GM19035 (cell line): ENCODE results near the gene TXNRD2.

Experiments used
- ATAC-seq: cut with Tn5 transposase; IDR thresholded peaks from one replicate; pipeline ENCODE4 v1.9.1; 2021; ENCODE audit not compliant: unreplicated experiment

The TXNRD2 gene

GRCh38 chr22:19905347-19906276 is 36.0 kb downstream of the TXNRD2 start:
- ATAC-seq: no peak

- no peak for ATAC-seq
Measured at GRCh38 chr22:19904935-19905334, 36.7 kb downstream of the TXNRD2 start.

- ATAC-seq: no peak
Measured at GRCh38 chr22:19904174-19904856, 37.3 kb downstream of the TXNRD2 start.

GRCh38 chr22:19903513-19903912 is 38.1 kb downstream of the TXNRD2 start:
- ATAC-seq: no peak

DNA sequence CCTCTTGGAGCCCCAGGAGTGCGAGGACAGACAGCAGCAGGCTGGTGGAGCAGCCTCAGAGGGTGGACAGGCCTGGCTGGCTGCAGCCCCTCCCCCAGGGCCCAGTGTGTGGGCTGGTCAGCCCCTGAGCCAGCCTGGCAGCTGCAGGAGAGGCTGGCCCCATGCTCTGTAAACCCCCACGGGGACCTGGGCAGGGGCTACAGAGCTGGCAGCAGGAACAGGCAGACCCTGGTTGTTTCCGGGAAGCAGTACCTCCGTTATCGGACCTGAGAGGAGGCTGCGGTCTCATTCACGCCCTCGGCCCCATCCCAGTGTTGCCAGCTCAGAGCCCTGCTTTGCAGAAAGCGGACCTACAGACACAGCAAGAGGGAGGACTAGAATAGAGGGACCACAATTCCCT is 38.6 kb downstream of the TXNRD2 start:
- no peak for ATAC-seq

DNA sequence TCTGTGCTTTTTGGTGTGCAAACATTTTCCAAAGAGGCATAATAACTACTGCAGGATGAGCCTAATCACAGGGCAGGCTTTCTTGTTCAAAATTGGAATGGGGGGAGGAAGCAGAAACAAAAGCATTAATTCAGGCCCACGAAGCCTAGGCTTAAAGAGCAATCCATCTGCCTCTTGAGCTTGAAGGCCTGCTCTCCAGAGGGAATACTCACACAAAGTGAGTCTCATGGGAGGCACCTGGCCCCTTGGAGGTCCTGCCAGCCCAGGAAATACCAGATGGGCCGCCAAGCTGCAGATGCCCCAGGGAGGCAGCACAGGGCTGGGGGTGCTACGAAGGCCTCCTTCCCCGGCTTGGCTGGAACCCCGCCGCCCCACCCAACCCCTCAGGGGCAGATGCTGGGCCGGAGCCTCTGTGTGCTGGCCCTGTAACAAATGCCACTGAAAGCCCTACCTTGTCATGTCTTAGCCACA is 39.3 kb downstream of the TXNRD2 start:
- no peak for ATAC-seq

- no peak for ATAC-seq
Measured at GRCh38 chr22:19901577-19902244, 39.9 kb downstream of the TXNRD2 start.

- ATAC-seq: no peak
Measured at GRCh38 chr22:19900707-19901436, 40.7 kb downstream of the TXNRD2 start.

- ATAC-seq: no peak
Measured at GRCh38 chr22:19898831-19899567, 42.6 kb downstream of the TXNRD2 start.

- ATAC-seq: no peak
Measured at GRCh38 chr22:19898145-19898544, 43.5 kb downstream of the TXNRD2 start.

DNA sequence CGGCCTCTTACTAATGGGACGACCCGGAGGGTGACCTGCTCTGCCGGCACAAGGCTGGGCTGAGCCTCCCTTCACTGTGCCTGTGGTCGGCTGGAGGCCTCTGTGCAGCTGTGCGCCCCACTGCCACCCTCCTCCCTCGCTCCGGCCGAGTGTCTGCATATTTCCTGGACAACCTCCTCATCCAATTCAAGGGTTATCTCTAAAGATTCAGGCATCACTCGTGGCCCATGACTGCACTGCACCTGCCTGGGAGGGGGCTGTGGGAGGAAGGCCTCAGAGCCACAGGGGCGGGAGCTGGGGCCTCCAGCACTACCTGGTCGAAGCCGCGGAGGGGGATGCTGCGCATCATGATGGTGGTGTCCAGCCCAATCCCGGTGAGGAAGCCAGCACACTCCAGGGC is 43.9 kb downstream of the TXNRD2 start:
- no peak for ATAC-seq

- ATAC-seq: no peak
Measured at GRCh38 chr22:19896665-19897355, 44.8 kb downstream of the TXNRD2 start.

- no peak for ATAC-seq
Measured at GRCh38 chr22:19895160-19895849, 46.3 kb downstream of the TXNRD2 start.

DNA sequence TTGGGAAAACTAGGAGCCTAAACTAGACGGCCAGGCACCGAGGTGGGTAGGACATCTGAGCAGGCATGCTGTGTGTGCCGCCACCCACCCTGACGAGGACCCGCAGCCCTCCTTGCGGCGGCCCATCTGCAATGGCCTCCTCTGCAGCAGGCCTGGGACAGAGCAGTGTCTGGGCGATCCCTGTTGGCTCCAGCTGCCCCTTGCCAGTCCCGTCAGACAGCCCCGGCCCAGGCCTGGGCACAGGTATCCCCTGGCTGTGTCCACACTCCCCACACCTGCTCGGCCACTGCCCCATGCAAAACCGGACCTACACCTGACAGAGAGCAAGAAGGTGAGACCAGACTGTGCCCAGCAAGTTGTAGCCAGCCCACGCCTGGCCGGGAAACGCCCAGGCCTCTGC is 48.3 kb downstream of the TXNRD2 start:
- ATAC-seq: no peak

GRCh38 chr22:19892925-19893324 is 48.7 kb downstream of the TXNRD2 start:
- ATAC-seq: no peak

GRCh38 chr22:19892257-19892879 is 49.2 kb downstream of the TXNRD2 start:
- no peak for ATAC-seq

DNA sequence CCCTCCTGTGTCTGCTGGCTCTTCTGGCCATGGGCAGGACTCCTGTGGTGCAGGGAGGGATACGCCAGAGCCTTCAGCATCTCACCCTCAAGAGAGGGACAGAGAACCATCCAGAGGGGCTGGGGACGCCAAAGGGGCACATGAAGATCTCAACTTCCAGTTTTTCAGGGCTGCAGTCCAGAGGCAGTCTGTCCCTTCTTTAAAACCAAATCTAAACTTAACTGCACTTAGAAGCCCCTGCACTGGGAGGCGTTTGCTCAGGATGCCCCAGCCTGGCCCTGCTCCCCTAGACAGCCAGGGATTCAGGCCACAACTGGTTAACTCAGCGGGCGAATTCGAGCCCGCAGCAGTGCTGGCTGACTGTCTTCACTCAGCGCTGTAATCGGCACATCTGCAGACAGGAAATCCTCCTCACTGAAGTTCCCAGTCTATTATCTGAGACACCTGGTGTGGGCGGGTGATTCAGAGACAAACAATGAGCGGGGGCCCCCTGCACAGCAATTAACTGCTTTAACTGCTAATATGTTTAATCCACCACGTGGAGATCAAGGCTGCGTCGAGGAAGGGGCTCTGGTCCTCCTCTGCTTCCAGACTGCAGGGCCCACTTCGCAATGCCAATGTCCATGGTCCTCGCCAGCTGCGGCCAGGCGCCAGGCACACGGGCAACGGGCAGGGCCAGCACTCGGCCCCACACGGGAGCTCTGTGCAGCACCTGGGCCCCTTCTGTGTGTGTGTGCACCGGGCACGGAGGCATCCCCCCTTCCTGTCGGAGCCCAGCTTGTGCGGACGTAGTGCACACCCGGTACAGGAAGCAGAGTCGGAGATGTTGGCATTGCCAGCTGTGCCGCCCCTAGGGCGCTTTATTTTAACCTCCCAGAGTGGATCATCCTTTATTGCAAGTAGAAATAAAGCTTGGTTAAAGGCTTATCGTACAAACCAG is 50.0 kb downstream of the TXNRD2 start:
- no peak for ATAC-seq
